ENCODE data around the gene METTL6.
"Not testable (repeated sequence)": the region's sequence is repeated elsewhere in the genome, so short reads cannot be mapped to it uniquely, and the experiment has no call there.

The METTL6 gene

DNA sequence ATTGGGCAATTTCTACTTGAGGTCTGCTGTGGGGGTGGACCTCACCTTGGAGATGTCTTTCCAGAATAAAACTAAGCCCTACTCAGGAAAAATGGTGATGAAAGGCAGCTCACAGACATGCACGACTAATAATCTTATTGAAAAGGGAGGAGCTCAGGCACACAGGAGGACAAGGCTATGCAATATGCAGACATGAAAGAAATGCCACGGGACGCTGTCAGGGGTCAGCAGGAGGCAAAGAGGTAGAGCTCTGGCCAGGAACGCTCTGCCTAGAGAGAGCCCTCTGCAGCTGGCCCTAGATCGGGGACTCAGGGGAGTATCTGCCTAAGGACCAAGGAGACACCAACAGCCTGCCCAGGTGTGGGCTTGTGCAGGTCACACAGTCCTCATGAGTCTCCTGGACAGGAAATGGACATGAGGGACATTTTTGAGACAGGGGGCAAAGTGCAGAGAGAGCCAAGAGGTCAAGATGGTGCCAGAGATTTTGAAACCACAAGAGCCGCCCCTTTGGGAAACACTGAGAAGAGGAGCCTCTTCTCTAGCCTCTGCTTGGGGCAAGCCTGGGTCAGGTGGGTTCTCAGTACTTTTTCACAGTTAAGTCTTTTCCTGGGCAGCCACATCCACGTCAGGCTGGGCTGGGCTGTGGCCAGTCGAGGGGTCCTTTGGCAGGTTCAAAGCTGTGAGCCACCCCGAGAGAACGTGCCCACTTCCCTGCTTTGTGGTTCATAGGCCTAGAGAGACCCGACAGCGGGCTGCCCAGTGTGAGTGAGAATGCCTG, 23.3 kb upstream of the METTL6 start:
- DNase-seq, result no peak

DNA sequence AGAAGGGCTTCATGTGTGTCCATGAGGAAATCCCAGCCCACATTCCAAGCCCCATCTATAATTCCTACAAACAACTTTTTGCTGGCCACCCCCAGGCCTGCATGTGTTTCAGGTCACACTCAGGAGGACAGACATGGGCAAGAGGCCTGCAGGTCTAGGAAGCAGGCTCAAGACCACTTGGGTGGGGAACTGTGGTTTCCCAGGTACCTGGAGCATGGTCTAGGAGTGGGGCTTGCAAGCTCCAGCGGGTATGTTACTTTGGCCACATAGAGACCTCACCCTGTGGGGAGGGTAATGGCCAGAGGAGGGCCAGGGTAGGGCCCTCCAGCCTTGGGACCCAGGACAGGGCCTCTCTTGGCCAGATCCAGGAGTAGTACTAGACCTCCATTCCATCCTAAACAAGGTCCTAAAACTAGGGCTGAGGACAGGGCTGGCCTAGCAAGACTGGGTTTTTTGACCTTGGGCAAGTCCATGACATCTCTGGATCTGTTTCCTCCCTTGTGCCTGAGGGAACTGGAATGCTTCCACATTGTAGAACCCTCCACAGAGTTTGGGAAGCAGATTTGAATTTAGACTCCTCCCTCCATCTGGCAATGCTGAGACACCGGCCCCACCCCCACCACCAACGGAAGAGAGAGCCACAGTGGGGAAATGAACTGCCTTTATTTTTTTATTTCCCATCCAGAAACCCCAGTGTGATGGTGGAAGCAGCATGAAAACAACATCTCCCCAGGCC, 22.3 kb upstream of the METTL6 start:
- no peak for DNase-seq

DNA sequence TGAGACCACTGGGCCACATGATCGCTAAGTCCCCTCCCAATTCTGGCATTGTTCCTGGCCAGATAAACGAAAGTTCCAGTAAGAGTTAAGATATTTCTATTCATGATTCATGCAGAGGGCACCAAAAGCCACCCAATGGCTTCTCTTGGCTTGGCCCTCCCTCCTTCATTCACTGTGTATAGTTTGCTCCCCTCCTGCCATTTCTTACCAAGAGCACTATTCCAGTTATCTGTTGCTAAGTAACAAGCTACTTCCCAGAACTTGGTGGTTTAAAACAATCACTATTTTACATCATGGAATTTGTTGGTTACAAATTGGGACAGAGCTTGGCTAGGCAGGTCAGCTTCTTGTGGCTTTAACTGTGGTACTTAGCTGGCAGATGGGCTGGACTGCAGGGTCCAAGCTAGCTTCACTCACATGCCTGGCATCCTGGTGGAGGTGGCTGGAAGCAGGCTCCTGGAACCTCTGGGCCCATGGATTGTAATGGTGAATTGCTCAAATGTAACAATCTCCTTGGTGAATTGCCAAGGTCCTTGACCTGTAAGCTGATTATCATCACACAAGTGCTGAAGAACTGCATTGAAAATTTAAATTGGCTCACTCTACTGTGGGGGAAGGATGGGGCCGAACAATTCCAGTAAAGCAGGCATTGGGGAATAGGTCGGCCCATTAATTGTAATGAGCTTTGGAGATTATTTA, 16.6 kb upstream of the METTL6 start:
- no peak for DNase-seq

DNA sequence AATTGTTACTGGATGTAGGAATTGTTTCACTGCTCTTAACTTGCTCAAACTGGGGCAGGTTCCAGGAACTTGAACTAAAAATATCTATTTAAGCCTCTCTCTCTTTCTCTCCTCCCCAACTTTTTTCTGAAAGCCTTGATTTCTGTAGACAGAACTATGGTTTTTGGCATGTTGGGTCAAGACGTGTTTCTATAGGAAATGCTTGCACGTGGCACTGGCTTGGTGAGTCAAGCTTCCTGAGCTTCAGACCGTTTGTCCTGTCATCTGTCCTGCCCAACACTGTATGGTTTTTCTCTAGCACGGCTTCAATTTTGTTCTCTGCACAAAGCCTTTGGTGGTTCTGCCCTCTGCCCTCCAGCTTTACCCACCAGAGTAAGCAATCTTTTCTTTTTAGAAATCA, 13.5 kb upstream of the METTL6 start:
- DNase-seq, result no peak

DNA sequence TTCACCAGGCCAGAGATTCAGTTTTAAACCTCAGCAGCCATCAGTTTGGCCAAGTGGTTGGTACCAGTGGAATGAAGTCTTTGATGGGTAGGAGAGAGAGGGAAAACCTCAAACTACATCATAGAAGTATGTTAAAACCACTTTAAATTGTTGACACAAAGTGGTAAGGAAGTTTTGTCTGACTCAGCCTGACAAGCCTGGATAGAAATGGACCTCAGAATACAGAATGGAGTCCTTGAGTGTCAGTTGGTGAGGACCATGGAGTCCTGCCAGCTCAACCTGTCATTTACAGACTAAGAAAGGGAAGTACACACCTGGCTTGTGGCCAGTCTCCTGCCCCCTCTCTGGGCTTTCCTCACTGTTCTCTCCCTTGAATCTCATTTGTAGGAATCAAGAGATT, 12.1 kb upstream of the METTL6 start:
- DNase-seq, result no peak

DNA sequence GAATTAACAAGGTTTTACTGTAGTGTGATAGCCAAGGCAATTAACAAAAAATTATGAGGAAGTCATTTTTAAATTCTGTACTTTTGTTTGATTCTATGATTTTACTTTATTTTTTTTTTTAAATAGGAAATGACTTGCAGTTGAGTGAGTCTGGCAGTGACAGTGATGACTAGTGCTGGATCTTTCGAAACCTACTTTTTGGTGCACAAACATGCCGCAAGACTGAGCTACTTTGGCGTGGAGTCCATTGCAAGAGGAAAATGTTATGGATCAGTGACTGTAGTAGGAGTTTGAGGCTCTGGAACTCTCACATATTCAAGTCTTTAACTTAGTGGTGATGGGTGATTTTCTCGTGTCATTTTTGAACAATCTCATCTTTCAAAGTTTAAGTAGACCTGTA, 11.6 kb upstream of the METTL6 start:
- no peak for DNase-seq

DNA sequence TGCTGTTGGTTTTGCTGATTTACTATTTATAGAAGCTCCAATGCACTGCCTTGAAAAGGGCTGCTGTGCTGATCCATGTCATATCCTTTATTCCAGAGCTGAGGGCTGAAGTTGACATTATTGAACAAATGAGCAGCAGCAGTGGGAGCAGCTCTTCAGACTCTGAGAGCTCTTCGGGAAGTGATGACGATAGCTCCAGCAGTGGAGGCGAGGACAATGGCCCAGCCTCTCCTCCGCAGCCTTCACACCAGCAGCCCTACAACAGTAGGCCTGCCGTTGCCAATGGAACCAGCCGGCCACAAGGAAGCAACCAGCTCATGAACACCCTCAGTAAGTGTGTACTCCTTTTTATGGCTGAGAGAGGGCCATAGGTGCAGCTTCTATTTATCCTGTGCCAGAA, 8.9 kb upstream of the METTL6 start:
- no peak for DNase-seq

DNA sequence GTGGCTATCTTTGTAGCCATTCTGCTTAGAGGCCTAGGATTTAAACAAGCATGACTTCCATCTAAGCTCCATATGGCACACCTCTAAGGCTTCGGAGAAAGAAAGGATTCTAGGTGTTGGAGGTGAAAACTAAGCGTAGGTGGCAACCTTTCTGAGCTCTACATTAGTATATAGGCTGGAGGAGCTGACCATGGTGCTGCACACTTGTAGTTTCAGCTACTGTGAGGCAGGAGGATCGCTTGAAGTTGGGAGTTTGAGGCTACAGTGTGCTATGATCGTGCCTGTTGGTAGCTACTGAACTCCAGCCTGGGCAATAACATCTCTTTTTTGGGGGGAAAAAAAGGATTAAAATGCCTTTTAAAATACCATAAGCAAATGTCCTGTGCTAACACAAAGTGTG, 7.4 kb upstream of the METTL6 start:
- DNase-seq, result no peak

DNA sequence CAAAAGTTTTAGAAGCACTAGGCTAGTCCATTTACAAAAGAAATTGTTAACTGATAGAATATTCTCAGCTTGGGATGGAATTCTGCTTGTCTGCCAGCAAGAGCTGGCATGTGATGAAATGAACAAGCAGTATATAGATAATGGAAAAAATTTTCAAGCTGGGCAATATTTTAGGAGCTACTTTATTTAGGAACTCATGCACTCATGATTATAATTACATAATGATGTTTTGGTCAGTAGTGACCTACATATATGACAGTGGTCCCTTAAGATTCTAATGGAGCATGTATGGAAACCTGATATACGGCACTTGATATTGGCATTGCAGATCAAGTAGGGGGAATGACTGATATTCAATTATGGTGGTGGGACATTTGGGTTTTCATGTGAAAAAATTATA, 6.2 kb upstream of the METTL6 start:
- no peak for DNase-seq

DNA sequence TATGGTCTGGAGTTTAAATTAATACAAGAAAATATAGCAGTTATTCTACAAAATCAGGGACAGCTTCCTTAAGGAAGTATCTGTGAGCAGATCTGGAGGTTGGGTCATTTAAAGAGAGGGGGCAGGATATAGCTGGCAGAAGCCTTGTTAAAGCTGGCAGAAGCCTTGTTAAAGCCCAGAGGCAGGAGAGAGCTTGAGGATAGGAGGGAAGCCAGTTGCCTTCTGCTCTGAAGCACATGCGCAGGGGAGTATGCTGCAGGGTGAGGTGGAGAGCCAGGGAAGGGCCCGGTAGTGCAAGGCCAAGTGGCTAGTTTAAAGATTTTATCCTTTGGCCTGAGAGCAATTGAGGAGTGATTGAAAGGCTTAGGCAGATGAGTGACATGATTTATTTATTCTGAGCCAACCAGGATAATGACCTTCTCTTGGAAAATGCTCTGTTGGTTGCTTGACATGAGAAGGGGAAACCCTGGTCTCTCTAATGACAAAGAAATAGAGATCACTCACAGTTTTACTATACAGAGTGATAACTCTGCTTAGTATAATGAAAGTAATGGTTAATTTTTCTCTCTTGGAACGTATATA, 4.0 kb upstream of the METTL6 start:
- DNase-seq, result no peak

DNA sequence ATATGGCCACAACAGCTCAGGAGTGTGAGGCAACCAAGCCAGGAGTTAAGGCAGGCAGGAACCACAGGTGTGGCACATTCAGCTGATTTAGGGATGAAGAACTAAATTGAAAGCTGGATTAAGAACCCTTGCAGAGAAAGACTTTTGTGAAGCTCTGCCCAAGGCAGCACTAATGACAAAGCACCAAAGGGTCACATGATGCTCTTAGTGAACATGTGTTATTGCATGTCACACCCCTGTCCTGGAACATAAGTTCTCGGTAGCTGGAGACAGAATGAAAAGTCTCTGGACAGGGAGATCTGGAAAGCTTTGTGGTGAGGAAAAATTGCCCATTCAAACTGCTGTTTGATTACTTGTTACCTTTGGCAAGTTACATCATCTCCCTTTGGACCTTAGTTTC, 3.3 kb upstream of the METTL6 start:
- no peak for DNase-seq

DNA sequence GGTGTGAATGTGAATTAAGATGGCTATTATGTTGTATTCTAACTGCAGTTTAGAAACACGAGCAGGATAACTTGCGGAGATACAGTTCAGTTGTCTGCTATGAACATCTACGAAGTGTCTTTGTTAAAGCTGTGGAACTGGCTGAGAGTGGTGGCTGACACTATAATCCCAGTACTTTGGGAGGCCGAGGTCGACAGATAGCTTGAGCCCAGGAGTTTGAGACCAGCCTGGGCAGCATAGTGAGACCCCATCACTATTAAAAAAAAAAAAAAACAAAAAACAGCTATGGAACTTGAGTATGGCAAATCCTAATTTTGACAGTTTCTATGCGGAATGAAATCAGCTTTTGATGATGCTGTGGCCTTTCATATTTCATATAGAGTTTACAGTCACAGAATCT, 1.7 kb upstream of the METTL6 start:
- DNase-seq, result no peak

DNA sequence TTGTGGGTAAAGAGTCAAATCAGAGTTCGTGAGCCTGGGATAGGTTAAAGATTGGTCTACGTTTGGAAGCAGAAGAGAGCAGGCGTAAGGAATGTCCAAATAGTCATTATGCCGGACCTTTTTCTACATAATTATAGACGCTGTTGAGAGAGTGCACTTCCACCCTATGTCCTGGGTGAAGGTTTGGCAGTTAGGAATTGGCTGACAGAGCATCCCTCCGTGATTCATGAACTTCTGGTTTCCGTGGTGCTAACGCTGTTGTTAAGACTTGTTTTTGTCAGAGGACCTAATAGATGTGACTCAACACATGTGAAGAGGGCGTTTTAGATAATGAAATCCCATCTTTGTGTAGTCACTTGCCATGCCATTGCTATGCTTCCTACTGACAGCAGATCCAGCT, 1.2 kb upstream of the METTL6 start:
- no peak for DNase-seq

DNA sequence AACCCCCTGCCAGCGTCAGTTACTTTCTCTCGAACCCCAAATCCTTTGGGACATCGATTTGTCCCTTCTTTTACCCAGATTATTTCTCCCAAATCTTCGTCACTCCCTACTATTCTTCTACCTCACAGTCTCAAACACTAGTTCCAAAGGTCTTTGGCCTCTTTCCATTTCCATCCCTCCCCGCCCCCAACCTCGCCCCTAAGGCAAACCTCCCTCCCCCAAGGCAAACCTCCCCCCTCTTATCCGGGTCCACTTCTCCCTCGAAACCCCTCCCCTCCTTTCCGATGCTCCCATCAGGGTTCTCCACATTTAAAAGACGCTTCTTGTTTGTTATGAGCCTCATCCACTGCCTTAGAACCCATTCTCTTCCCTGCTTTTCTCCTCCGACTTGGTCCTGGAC, 637 bp upstream of the METTL6 start:
- DNase-seq, result no peak

DNA sequence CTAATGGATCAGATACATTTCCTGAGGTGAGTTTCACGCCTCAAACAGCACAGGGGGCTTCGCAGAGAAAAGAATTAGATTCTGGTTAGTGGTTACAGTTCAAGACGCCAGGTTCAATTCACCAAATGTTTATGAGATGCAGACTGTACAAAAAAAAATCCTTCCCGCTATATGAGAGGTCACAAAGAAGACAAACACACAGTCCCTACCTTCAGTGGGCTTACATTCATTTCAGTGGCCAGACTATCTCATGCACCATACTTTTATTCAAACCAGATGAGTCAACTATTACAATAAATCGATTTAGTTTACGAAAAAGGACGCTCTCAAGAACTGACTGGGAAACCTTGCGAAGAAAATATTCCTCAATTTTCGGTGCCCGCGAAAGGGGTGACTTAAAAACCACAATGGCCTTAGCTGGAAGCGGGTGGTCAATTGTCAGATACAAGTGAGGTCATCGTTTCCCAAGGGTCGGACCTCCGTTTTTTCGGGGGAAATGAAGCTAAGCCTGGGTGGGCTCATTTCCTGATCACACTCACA, 695 bp downstream of the METTL6 start:
- no peak for DNase-seq

DNA sequence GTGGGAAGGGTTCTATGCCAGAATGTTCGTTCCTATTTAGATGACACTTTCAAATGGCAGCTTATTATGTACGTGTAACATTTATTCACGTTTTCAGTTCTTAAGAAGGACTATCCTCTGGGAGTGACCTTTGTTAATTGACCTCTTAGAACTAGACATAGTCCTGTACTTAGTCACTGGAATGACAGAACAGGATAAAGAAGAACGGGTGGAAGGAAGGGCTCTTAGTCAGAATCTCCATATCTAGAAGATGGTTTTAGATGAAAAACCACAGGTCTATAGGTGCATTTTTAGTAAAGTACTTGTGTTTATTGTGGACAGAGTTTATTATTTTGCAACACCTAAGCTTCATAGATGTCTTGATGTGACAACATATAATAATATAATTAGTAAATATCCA, 6.5 kb downstream of the METTL6 start:
- no peak for DNase-seq

DNA sequence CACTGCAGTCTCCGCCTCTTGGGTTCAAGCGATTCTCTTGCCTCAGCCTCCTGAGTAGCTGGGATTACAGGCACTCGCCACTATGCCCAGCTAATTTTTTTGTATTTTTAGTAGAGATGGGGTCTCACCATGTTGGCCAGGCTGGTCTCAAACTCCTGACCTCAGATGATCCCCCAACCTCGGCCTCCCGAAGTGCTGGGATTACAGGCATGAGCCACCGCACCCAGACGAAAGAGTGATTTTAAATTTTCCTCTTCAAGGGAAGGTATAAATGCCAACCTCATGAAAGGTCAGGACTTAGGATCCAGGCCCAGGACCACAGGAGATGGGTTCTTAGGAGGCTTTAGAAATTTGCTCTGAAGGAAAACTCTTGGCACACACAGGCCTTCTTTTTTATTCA, 16.4 kb downstream of the METTL6 start:
- DNase-seq, result not testable (repeated sequence)

DNA sequence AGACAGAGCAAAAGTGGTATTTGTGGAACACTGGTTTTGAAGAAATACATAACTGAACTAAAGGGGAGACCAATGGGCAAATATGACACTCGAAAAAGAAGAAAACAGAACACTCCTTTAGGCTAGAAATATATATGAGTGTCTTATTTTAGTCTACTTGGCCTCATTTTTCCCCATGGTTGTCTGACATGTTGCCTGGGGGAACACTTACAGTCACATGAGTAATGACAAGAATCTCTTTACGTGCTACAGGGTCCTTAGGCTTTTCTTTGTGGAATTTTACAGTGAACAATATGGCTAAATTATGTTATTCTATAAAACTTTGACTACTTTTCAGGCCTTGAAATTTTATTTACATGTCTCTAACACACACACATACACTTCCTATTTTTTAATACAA, 17.6 kb downstream of the METTL6 start:
- no peak for DNase-seq

DNA sequence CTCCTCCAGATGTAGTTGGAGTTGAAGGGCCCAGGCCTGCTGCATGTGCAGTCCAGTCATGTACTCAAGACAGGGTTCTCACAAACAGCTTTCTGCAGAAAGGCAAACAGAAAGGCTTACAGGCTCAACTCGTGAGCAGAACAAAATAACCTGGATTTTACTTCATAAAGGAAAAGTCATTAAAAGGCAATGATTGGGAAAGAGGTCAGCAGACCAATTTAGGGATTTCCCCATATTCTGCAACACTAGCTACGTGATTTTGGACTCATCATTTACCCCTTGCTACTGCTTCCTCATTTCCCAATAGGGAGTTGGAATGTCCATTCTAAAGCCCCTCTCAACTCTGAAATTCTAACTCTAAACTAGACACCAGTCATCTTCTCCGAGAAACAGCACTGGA, 18.1 kb downstream of the METTL6 start:
- DNase-seq, result no peak

DNA sequence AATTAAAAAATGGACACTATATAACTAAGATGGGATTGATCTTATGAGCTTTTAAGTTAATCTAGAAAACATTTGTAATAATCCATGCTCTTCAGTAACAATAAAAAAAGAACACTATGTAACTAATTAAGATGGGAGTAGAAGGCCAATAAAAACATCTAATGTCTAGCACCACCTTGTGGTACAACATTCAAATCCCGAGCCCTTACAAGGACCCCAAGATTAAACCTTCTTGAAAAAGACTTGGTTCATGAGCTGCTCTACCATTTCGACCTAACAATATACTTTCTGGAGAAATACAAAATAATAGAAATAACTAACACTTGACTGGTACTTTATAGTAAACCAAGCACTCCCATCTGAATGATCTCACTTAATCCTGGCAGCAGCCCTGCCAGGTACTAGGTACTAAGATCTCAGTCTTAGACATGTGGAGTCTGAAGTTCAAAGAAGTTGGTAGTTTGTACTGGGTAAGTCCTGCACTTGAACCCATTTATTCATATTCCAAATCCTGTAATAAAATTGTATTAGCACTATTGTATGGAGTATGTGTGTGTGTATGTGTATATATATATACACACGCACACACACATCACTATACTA, 21.8 kb downstream of the METTL6 start:
- no peak for DNase-seq

DNA sequence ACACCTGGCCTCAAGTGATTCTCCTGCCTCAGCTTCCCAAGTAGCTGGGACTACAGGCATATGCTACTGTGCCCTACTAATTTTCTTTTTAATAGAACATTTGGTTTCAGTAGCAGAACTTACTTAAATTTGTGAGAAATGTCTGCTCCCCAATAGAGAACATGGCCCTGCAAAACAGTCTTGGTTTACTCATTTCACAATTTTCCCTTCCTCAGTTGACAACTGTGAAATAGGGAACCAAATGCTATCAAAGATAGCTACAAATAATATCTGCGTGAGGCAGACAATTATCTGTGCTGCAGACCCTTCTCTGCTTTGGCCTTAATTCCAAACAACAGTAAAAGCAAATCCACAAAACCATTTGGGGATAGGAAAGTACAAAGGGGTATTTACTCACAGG, 22.6 kb downstream of the METTL6 start:
- no peak for DNase-seq

DNA sequence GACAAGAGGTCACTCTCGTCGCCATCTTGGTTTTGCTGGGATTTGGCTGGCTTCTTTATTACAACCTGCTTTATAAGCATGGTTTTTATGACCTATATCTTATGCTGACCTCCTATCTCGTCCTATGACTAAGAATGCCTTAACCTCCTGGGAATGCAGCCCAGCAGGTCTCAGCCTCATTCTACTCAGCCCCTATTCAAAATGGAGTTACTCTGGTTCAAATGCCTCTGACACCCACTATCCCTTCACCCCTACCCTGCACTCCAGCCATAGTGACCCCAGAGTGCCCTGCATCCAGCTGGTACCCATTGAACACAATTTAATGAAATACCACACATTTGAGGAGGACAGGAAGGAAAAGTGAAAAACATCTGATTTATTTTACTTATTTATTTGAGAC, 23.4 kb downstream of the METTL6 start:
- DNase-seq, result no peak

DNA sequence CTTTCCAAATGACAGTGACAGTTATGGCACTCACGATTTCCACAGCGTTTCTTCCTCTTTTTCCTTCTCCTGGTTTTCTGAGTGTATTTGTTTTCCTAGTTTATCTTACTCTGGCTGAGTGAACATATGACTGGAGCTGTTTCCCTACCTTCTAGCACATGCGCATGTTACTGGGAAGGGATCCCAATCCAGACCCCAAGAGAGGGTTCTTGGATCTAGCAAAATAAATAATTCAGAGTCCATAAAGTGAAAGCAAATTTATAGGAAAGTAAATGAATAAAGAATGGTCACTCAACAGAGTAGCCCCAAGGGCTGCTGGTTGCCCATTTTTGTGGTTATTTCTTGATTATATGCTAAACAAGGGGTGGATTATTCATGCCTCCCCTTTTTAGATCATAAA, 23.8 kb downstream of the METTL6 start:
- DNase-seq, result no peak
